Measurements from ENCODE around the gene CYBB. TPM values are rescaled to one million over a fixed set of nuclear protein-coding genes. Genes with fewer than 3 reads are reported as not detected.
A peak's percentile ranks its signal among the peaks of the same experiment; 100 is the strongest.

Gene CYBB
- total RNA-seq, 1 donor from 2014 or later: 0.15 TPM

GRCh38 chrX:37844622-37845021 is 64.8 kb downstream of the CYBB start:
- DNase-seq (ENCODE audit: low read depth): no peak

DNA sequence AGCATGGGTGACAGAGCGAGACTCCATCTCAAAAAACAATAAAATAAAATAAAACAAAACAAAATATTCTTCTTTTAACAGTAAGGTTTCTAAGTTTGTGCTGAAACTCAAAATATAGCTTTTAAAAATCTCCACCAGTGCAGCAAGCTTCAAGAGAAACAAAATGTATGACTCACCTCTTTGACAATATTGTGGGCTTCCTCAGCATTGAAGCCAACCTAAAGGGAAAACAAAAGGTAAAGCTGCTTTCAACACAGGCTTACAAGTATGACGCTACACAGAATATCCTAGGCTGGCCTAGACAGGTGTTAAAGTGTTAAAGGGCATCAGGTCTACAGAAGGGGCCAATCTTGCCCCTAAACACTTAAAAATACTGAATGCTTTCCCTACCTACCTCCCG is 66.3 kb downstream of the CYBB start:
- DNase-seq (ENCODE audit: low read depth): peak; percentile 26

GRCh38 chrX:37846558-37846933 is 66.7 kb downstream of the CYBB start:
- DNase-seq (ENCODE audit: low read depth): no peak

DNA sequence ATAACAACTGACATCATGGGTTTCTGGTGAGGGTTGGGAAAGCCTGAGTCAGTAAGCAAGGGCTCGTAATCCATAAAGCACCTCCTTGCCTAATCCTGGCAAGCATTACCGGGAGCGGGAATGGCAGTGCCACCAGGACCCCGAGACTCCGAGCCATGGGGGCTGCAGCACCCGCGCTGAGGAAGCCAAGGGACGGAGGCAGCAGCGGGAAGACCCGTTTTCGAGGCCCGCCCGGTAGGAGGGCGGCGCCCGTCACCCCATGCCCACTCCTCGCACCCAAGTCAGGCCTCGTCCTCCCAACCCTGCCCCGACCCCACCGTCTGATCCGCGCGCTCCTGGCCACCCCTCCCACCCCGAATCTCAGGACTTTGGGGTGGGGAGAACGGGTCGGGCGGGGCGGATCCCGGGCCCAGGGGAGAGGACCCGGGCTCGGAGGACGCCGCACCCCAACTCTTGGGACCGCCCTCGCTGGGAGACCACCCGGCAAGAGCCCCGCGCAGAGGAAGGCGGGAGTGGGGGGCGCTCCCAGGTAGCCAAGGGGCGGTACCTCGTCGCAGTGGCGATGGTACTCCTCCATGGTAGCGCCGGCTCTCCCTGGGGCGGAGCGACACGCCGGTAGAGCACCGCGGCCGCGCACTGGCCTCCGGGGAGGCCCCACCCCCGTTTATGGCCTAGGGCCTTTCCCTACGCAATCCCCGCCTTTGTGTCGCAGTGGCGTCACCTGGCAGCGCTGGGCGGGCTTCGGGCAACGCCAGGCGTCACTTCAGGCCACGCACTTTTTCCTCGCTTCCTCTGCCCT is 67.3 kb downstream of the CYBB start, which contains the start of gene DYNLT3:
Gene DYNLT3, minus strand, starts transcription at position 638 of the 799 bp plus-strand sequence. Its CDS starts 61 bp downstream, at position 577.
- peak; percentile 39 for DNase-seq (ENCODE audit: low read depth)

DNA sequence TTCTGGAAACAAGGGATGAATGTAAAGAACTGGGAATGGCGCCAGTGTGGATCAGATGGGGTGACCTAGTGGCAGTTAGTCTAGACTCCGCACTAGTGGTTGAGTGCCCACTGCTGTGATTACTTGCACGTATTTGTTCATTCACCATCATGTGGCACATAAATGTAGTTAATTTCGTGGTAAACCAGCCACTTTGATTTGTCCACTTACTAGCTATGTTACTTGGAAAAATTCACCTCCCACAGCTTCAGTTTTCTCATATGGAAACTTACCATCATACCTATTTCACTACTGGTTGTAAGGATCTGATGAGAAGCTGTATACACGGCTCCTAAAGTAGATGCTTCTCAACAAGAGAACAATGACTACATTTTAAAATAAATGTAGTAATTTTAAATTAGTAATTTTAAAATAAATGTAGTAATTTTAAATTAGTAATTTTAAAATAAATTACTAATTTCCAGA is 67.9 kb downstream of the CYBB start:
- DNase-seq (ENCODE audit: low read depth): no peak

GRCh38 chrX:37854148-37854547 is 74.3 kb downstream of the CYBB start:
- no peak for DNase-seq (ENCODE audit: low read depth)

GRCh38 chrX:37854748-37855147 is 74.9 kb downstream of the CYBB start:
- no peak for DNase-seq (ENCODE audit: low read depth)

GRCh38 chrX:37860721-37861120 is 80.9 kb downstream of the CYBB start:
- no peak for DNase-seq (ENCODE audit: low read depth)

GRCh38 chrX:37862851-37863250 is 83.0 kb downstream of the CYBB start:
- no peak for DNase-seq (ENCODE audit: low read depth)

Other genes starting within 250 kb of the CYBB start
- under 0.01 and 0.20 TPM in 2 replicates for gene LANCL3, start 208.4 kb upstream of the CYBB start, total RNA-seq
- gene XK, start 94.3 kb upstream of the CYBB start, total RNA-seq: 0.30 and 0.87 TPM in 2 replicates
- gene DYNLT3, start 67.5 kb downstream of the CYBB start, total RNA-seq: 49.9 and 79.0 TPM in 2 replicates
- gene SYTL5, start 226.5 kb downstream of the CYBB start, total RNA-seq: under 0.01 and 2.4 TPM in 2 replicates

All from renal cortical epithelial cell (primary cell).